IMR-90 (cell line): ENCODE measurements around the gene RUNDC3A. TPM values are rescaled to one million over a fixed set of nuclear protein-coding genes. Genes with fewer than 3 reads are reported as not detected.

ENCODE experiments used
- ATAC-seq: fragments of 200-7000 bp; cut with Tn5 transposase; 2 replicates; pipeline ENCODE4 v1.9.1; 2020; ENCODE audit warnings: low read depth, mild to moderate bottlenecking, moderate library complexity
- BruUV-seq: library from RNA; stranded (reverse); fragments of 400-500 nt; replicated peaks from 2 replicates; lab custom pipeline; 2021; lab: Mats Ljungman, UMichigan
- CTCF ChIA-PET: fragments of 300-600 bp; formaldehyde crosslinking; extraction: SDS; loops from one replicate; lab custom pipeline; 2021; ENCODE audit warnings: antibody characterized with exemption; lab: Yijun Ruan, JAX
- POLR2A ChIA-PET: fragments of 300-600 bp; sonication (Branson Sonifier 250); formaldehyde crosslinking; loops from one replicate; lab custom pipeline; 2022; ENCODE audit warnings: antibody characterized with exemption; ENCODE audit not compliant: unreplicated experiment; lab: Charles Lee
- DNase-seq: peaks from one replicate; pipeline ENCODE4 v3.0.0; 2013
- H2AFZ ChIP-seq: replicated peaks from 2 replicates; pipeline ENCODE3; 2013; ENCODE audit warnings: low read length, mild to moderate bottlenecking; ENCODE audit not compliant: poor library complexity
- H2AK5ac ChIP-seq: 2 replicates; pipeline ENCODE4 v1.6.1; 2013; ENCODE audit warnings: low read depth, low read length, inconsistent platforms
- H2AK9ac ChIP-seq: replicated peaks from 2 replicates; pipeline ENCODE3; 2013; ENCODE audit warnings: mild to moderate bottlenecking, low read depth, low read length, moderate library complexity; ENCODE audit not compliant: poor library complexity
- H2BK120ac ChIP-seq: 2 replicates; pipeline ENCODE4 v1.6.1; 2013; ENCODE audit warnings: low read depth, low read length, inconsistent platforms
- H2BK15ac ChIP-seq: 3 replicates; pipeline ENCODE4 v1.6.1; 2013; ENCODE audit warnings: low read depth, low read length, inconsistent platforms
- H2BK20ac ChIP-seq: 2 replicates; pipeline ENCODE4 v1.6.1; 2013; ENCODE audit warnings: low read depth, mild to moderate bottlenecking, inconsistent platforms, low read length, moderate library complexity
- H2BK5ac ChIP-seq: 2 replicates; pipeline ENCODE4 v1.6.1; 2013; ENCODE audit warnings: mild to moderate bottlenecking, low read depth, low read length, inconsistent platforms; ENCODE audit not compliant: poor library complexity, severe bottlenecking
- H3K14ac ChIP-seq: replicated peaks from 2 replicates; pipeline ENCODE4 v1.6.1; 2013; ENCODE audit warnings: low read depth, low read length, inconsistent platforms
- H3K18ac ChIP-seq: 2 replicates; pipeline ENCODE4 v1.6.1; 2013; ENCODE audit warnings: low read depth, low read length, control low read depth
- H3K23ac ChIP-seq: 2 replicates; pipeline ENCODE4 v1.6.1; 2013; ENCODE audit warnings: low read depth, low read length, inconsistent platforms
- H3K27ac ChIP-seq: 2 replicates; pipeline ENCODE4 v1.5.1; 2013; ENCODE audit warnings: mild to moderate bottlenecking, control low read depth, low read length; ENCODE audit not compliant: insufficient read depth
- H3K27me3 ChIP-seq: 2 replicates; pipeline ENCODE4 v1.6.1; 2013; ENCODE audit warnings: low read length; ENCODE audit not compliant: control insufficient read depth, insufficient read depth
- H3K36me3 ChIP-seq: 2 replicates; pipeline ENCODE4 v1.6.1; 2013; ENCODE audit warnings: low read length, mixed read lengths; ENCODE audit not compliant: control insufficient read depth, insufficient read depth
- H3K4ac ChIP-seq: 2 replicates; pipeline ENCODE4 v1.6.1; 2013; ENCODE audit warnings: low read depth, low read length, inconsistent platforms
- H3K4me1 ChIP-seq: 2 replicates; pipeline ENCODE4 v1.6.1; 2013; ENCODE audit warnings: low read length, mixed read lengths; ENCODE audit not compliant: control insufficient read depth, insufficient read depth
- H3K4me2 ChIP-seq: 2 replicates; pipeline ENCODE4 v1.6.1; 2013; ENCODE audit warnings: low read depth, mild to moderate bottlenecking, control low read depth, low read length, moderate library complexity
- H3K4me3 ChIP-seq: 2 replicates; pipeline ENCODE4 v1.5.1; 2013; ENCODE audit warnings: low read depth, mild to moderate bottlenecking, control low read depth, low read length, moderate library complexity; ENCODE audit not compliant: insufficient read depth
- H3K56ac ChIP-seq: 2 replicates; pipeline ENCODE4 v1.6.1; 2013; ENCODE audit warnings: low read length, inconsistent platforms; ENCODE audit not compliant: insufficient read depth; ENCODE audit errors: extremely low read depth
- H3K79me1 ChIP-seq, 2 experiments: 2 replicates each; pipeline ENCODE4 v1.6.1; 2013; ENCODE audit warnings: low read length in 2 of 2, inconsistent platforms in 1 of 2, low read depth in 1 of 2
- H3K9ac ChIP-seq: 2 replicates; pipeline ENCODE4 v1.6.1; 2013; ENCODE audit warnings: low read depth, low read length, control low read depth
- H3K9me1 ChIP-seq: 2 replicates; pipeline ENCODE4 v1.6.1; 2013; ENCODE audit warnings: low read length, inconsistent platforms; ENCODE audit not compliant: insufficient read depth
- H3K9me3 ChIP-seq: 2 replicates; pipeline ENCODE4 v1.6.1; 2013; ENCODE audit warnings: low read length; ENCODE audit not compliant: control insufficient read depth, insufficient read depth
- H4K20me1 ChIP-seq: 2 replicates; pipeline ENCODE4 v1.6.1; 2013; ENCODE audit warnings: low read length, inconsistent platforms; ENCODE audit not compliant: insufficient read depth
- H4K5ac ChIP-seq: 2 replicates; pipeline ENCODE4 v1.6.1; 2013; ENCODE audit warnings: mild to moderate bottlenecking, low read depth, low read length, control low read depth
- H4K8ac ChIP-seq, 2 experiments: 2 replicates each; pipeline ENCODE4 v1.6.1; 2013; ENCODE audit warnings: low read depth in 2 of 2, low read length in 2 of 2, control low read depth in 1 of 2, inconsistent platforms in 1 of 2
- H4K91ac ChIP-seq: 2 replicates; pipeline ENCODE4 v1.6.1; 2013; ENCODE audit warnings: low read depth, low read length, inconsistent platforms; ENCODE audit not compliant: insufficient read depth
- BHLHE40 ChIP-seq: fragments of 150-350 bp; IDR thresholded peaks from 2 replicates; pipeline ENCODE4 v1.6.1; 2016; ENCODE audit warnings: mild to moderate bottlenecking, low read depth, low read length
- CEBPB ChIP-seq: IDR thresholded peaks from 2 replicates; pipeline ENCODE4 v1.6.1; 2012; ENCODE audit warnings: low read depth, low read length, improper control_type of control experiment
- CHD1 ChIP-seq: IDR thresholded peaks from 2 replicates; pipeline ENCODE4 v1.6.1; 2012; ENCODE audit warnings: low read depth, low read length, improper control_type of control experiment
- CTCF ChIP-seq: conservative IDR thresholded peaks from 2 replicates; pipeline ENCODE4 v1.5.1; 2012; ENCODE audit warnings: mild to moderate bottlenecking, low read depth, low read length, improper control_type of control experiment
- ELK1 ChIP-seq: fragments of 150-350 bp; IDR thresholded peaks from 2 replicates; pipeline ENCODE4 v1.6.1; 2016; ENCODE audit warnings: low read depth, mild to moderate bottlenecking, low read length, moderate library complexity, borderline replicate concordance
- FOS ChIP-seq: fragments of 150-350 bp; IDR thresholded peaks from 2 replicates; pipeline ENCODE4 v1.6.1; 2016; ENCODE audit warnings: low read depth, low read length
- MAFK ChIP-seq: IDR thresholded peaks from 2 replicates; pipeline ENCODE4 v1.6.1; 2012; ENCODE audit warnings: low read depth, low read length, improper control_type of control experiment
- MAZ ChIP-seq: IDR thresholded peaks from 2 replicates; pipeline ENCODE4 v1.6.1; 2012; ENCODE audit warnings: low read depth, mild to moderate bottlenecking, low read length, improper control_type of control experiment, moderate library complexity, borderline replicate concordance
- MXI1 ChIP-seq: IDR thresholded peaks from 2 replicates; pipeline ENCODE4 v1.6.1; 2012; ENCODE audit warnings: low read depth, mild to moderate bottlenecking, low read length, moderate library complexity, borderline replicate concordance
- NFE2L2 ChIP-seq: fragments of 150-350 bp; IDR thresholded peaks from 2 replicates; pipeline ENCODE4 v1.6.1; 2016; ENCODE audit warnings: low read depth, mild to moderate bottlenecking, low read length
- POLR2A ChIP-seq: IDR thresholded peaks from 2 replicates; pipeline ENCODE4 v1.6.1; 2012; ENCODE audit warnings: mild to moderate bottlenecking, low read depth, low read length
- RAD21 ChIP-seq: IDR thresholded peaks from 2 replicates; pipeline ENCODE4 v1.6.1; 2012; ENCODE audit warnings: low read length, improper control_type of control experiment
- RCOR1 ChIP-seq: IDR thresholded peaks from 2 replicates; pipeline ENCODE4 v1.6.1; 2012; ENCODE audit warnings: mild to moderate bottlenecking, low read length, improper control_type of control experiment; ENCODE audit not compliant: insufficient replicate concordance
- RFX5 ChIP-seq: IDR thresholded peaks from 2 replicates; pipeline ENCODE4 v1.8.0; 2012; ENCODE audit warnings: low read depth, mild to moderate bottlenecking, low read length, moderate library complexity
- SMC3 ChIP-seq: fragments of 150-350 bp; IDR thresholded peaks from 2 replicates; pipeline ENCODE4 v1.6.1; 2016; ENCODE audit warnings: low read depth, mild to moderate bottlenecking, antibody characterized with exemption, low read length, moderate library complexity
- WGBS, 2 experiments: methylation state at CpG; one replicate each; pipeline versions ENCODE4 v1.1.5 to v1.1.7; 2013; ENCODE audit warnings: missing lambda C conversion rate in 2 of 2; ENCODE audit not compliant: insufficient read length in 1 of 2; ENCODE audit errors: extremely low coverage in 2 of 2; 5-methylcytosine and 5-hydroxymethylcytosine counted together
- dilution Hi-C: fragments of 300-500 bp; cut with HindIII; formaldehyde crosslinking; loops from one replicate; pipeline ENCODE4 v1.14.3; 2018; ENCODE audit warnings: low sequenced_read_pairs; ENCODE audit not compliant: unreplicated experiment
- in situ Hi-C: fragments of 300-500 bp; cut with MboI; formaldehyde crosslinking; loops from 3 replicates; pipeline ENCODE4 v1.14.3; 2019; ENCODE audit warnings: low sequenced_read_pairs, inconsistent platforms, mixed read lengths
- intact Hi-C: fragments of 100-400 bp; cut with micrococcal nuclease; formaldehyde crosslinking; loops from 2 replicates; pipeline ENCODE4 v1.10.0; 2022
- polyA plus RNA-seq, 3 experiments: library from polyadenylated mRNA; depleted of rRNA; stranded (reverse); fragments of >200 nt; gene quantifications; 2 replicates each; pipeline ENCODE4 v1.2.3, GENCODE V29; 2012; ENCODE audit warnings: low replicate concordance in 1 of 3
- total RNA-seq: library from RNA; depleted of rRNA; stranded (reverse); fragments of >200 nt; gene quantifications from 2 replicates; pipeline ENCODE4 v1.2.3, GENCODE V29; 2012

RUNDC3A gene
- total and polyA plus RNA-seq, 2 of the 4 experiments (the other 2 are of a cell fraction): under 0.01 to 0.34 TPM

- Histone ChIP-seq H3K27me3 (no peaks in the 10 kb centered on the region), H2BK15ac (no peak within 1 kb of the TSS), H2AFZ (peak within 1 kb of the TSS; percentile 77), H2AK9ac (peak within 1 kb of the TSS; percentile 93), H3K4me1 (peaks cover 4% of the 10 kb centered on the region; the same call in 1 of the 2 replicates), H3K23ac (peak within 1 kb of the TSS; percentile 61), H3K14ac (peak within 1 kb of the TSS; percentile 44), H3K9me3 (no peaks in the 10 kb centered on the region), H4K8ac (peak within 1 kb of the TSS; percentile 7 to 91), H2BK20ac (no peak within 1 kb of the TSS), H3K9ac (peak within 1 kb of the TSS; percentile 72), H2BK120ac (no peak within 1 kb of the TSS), H3K18ac (no peak within 1 kb of the TSS), H3K4ac (peak within 1 kb of the TSS; percentile 24; the same call in 1 of the 2 replicates), H2AK5ac (peak within 1 kb of the TSS; percentile 11; the same call in 1 of the 2 replicates), H4K20me1 (peaks cover 8% of the 10 kb centered on the region; the same call in 1 of the 2 replicates), H3K9me1 (peaks cover 10% of the 10 kb centered on the region; the same call in 1 of the 2 replicates), H3K4me2 (peak within 1 kb of the TSS; percentile 74), H3K56ac (0 out of 2 replicates have a peak within 1 kb of the TSS, but pooled peaks have one; percentile 17), H3K79me1 (peaks cover 5 to 25% of the 10 kb centered on the region in 2 experiments), H4K5ac (peak within 1 kb of the TSS; percentile 62), H4K91ac (no peak within 1 kb of the TSS), H3K4me3 (peak within 1 kb of the TSS; percentile 56), H3K36me3 (peaks cover 8% of the 10 kb centered on the region), H2BK5ac (no peak within 1 kb of the TSS), H3K27ac (peak within 1 kb of the TSS; percentile 7; the same call in 1 of the 2 replicates)
- 0% methylated on average over 6 of the region's 26 CpGs; no CpG with 5 or more reads in 1 of the 2 experiments for WGBS, 2 experiments
- POLR2A ChIA-PET: no interaction called here
- CTCF ChIA-PET: interaction anchor here (0.7 to 1.5 kb wide), 7 partner anchors 12 to 148 kb away, joined by 3 to 5 read pairs (median 3); no protein-coding TSS in a partner anchor
- intact Hi-C loops (loop anchor here (5.0 kb wide), 1 partner anchor 143 kb away; no protein-coding TSS in a partner anchor), in situ Hi-C loops (no loop called here), dilution Hi-C loops (no loop called here)
- no TSS peak for BruUV-seq
- DNase-seq (peak; percentile 99), ATAC-seq (peak; percentile 99)
- TF ChIP-seq MXI1: peak; percentile 33; the same call in 1 of the 2 replicates
- TF ChIP-seq NFE2L2: no peak
- TF ChIP-seq RFX5: no peak
- peak; percentile 37 for TF ChIP-seq RCOR1
- TF ChIP-seq MAZ: peak; percentile 92
- TF ChIP-seq CHD1: no peak
- no peak for TF ChIP-seq CEBPB
- TF ChIP-seq ELK1: no peak
- TF ChIP-seq SMC3: no peak
- peak; percentile 42; the same call in 1 of the 2 replicates for TF ChIP-seq FOS
- no peak for TF ChIP-seq BHLHE40
- TF ChIP-seq POLR2A: peak; percentile 87
- TF ChIP-seq RAD21: no peak
- TF ChIP-seq CTCF: no peak
- TF ChIP-seq MAFK: no peak
Measured at GRCh38 chr17:44344939-44345453, 36.6 kb downstream of the RUNDC3A start, which contains the start of gene GRN. TSS of gene GRN (plus strand) at chr17:44345302. CDS start at chr17:44349165, 3,863 bp downstream.
